Neuron (in vitro differentiated cells): ENCODE data around the gene GPR39.

Source experiments
- H2AFZ ChIP-seq: one replicate; pipeline ENCODE4 v1.6.1; 2013; ENCODE audit warnings: low read depth, mild to moderate bottlenecking, inconsistent platforms, low read length, moderate library complexity
- H3K27me3 ChIP-seq: one replicate; pipeline ENCODE4 v1.6.1; 2013; ENCODE audit warnings: low read length; ENCODE audit not compliant: insufficient read depth
- H3K36me3 ChIP-seq: one replicate; pipeline ENCODE4 v1.6.1; 2013; ENCODE audit warnings: low read length; ENCODE audit not compliant: insufficient read depth
- H3K4me1 ChIP-seq: one replicate; pipeline ENCODE4 v1.6.1; 2013; ENCODE audit warnings: low read length; ENCODE audit not compliant: insufficient read depth
- H3K4me3 ChIP-seq: 2 replicates; pipeline ENCODE4 v1.5.1; 2013; ENCODE audit warnings: mild to moderate bottlenecking, low read length, moderate library complexity
- H3K9me3 ChIP-seq: one replicate; pipeline ENCODE4 v1.6.1; 2013; ENCODE audit warnings: low read length

Gene GPR39

DNA sequence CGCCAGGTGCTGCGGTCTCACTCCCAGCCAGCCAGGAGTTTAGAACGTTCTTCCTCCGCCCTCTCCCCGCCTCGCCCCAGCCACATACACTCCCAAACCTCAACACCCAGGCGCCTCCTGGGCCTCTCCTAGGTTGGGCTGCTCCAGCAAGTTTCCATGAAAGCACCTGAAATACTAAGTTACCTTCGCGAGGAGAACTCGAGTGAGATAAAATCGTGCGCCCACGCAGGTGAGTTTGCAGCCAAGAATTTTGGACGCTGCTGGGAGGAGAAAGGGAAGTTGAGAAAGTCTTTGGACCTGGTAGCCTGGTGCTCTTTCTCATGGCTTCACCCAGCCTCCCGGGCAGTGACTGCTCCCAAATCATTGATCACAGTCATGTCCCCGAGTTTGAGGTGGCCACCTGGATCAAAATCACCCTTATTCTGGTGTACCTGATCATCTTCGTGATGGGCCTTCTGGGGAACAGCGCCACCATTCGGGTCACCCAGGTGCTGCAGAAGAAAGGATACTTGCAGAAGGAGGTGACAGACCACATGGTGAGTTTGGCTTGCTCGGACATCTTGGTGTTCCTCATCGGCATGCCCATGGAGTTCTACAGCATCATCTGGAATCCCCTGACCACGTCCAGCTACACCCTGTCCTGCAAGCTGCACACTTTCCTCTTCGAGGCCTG, at the start of gene GPR39:
Gene GPR39, plus strand, starts transcription at position 83 of the 673 bp plus-strand sequence.
- no peaks in the 10 kb centered on the region for H3K36me3 ChIP-seq
- peaks cover 29% of the 10 kb centered on the region for H3K27me3 ChIP-seq
- H3K4me1 ChIP-seq = peaks cover 13% of the 10 kb centered on the region
- H3K9me3 ChIP-seq = peaks cover 5% of the 10 kb centered on the region
- peak within 1 kb of the TSS; percentile 29 for H2AFZ ChIP-seq
- peak within 1 kb of the TSS; percentile 32 for H3K4me3 ChIP-seq

DNA sequence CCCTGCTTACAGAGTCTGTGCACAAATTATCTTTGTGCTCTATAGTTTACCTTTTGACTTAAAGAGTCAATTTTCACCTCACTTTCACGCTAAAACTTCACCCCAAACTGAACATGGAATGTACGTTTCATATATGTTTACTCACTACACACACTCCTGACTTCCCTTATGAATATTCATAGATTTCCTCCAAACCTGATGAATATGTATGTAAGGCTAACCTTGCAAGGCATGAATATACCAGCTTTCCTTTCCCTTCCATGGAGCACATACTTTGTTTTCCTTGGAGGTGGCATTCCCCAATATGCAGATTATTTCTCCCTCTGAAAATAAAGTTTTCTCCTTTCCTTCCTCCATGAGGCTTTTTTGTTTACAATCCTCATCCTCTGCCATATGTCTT, 48.4 kb upstream of the GPR39 start:
- Histone ChIP-seq H3K36me3 (no peaks in the 10 kb centered on the region), H3K9me3 (no peaks in the 10 kb centered on the region), H3K27me3 (no peaks in the 10 kb centered on the region), H3K4me1 (peaks cover 3% of the 10 kb centered on the region), H3K4me3 (no peak overlapping the region), H2AFZ (no peak overlapping the region)

DNA sequence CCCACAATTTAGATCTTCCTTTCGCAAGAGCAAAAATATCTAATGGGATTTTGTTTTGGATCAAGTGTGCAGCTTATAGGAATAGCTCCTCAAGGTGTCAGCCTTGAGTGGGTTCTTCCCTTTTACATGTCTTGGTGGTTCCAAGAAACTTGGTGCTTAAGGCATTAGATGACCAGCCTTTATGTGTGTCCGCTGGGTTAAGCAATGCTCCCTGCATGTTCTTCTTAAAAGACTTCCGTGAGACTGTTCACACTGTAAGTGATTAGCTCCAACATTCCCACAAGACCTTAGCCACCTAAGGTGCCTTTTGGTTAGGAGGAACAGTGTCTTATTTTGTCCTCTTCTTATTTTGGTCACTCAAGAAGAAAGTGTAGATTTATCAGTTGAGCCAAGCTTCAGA, 44.3 kb upstream of the GPR39 start:
- Histone ChIP-seq H2AFZ (no peak overlapping the region), H3K27me3 (no peaks in the 10 kb centered on the region), H3K36me3 (no peaks in the 10 kb centered on the region), H3K9me3 (no peaks in the 10 kb centered on the region), H3K4me3 (no peak overlapping the region), H3K4me1 (peaks cover 5% of the 10 kb centered on the region)

DNA sequence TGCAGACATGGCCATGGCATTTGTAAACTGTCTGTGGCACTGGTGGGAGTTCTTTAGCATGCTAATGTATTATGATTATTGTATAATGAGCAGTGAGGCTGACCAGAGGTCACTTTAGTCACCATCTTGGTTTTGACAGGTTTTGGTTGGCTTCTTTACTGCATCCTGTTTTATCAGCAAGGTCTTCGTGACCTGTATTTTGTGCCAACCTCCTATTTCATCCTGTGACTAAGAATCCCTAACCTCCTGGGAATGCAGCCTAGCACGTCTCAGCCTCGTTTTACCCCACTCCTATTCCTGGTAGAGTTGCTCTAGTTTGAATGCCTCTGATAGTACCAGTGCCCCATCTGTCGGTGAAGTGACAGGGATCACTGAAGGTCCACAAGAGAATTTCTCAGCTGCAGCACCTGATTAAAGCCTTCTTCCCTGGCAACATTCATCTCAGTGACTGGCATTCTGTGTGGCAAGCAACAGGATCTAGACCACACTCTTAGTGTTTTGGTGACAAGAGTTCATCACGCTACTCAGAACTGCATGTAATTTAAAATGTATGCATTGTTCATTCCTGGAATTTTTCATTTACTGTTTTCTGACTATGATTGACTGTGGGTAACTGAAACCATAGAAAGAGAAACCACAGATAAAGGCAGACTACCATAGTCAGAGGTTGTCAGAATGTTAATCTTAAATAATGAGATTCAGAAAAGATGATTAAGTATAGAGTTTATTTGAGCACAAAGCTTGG, 43.0 kb upstream of the GPR39 start:
- Histone ChIP-seq H3K27me3 (no peaks in the 10 kb centered on the region), H3K36me3 (no peaks in the 10 kb centered on the region), H2AFZ (no peak overlapping the region), H3K4me1 (peaks cover 5% of the 10 kb centered on the region), H3K4me3 (no peak overlapping the region), H3K9me3 (no peaks in the 10 kb centered on the region)

DNA sequence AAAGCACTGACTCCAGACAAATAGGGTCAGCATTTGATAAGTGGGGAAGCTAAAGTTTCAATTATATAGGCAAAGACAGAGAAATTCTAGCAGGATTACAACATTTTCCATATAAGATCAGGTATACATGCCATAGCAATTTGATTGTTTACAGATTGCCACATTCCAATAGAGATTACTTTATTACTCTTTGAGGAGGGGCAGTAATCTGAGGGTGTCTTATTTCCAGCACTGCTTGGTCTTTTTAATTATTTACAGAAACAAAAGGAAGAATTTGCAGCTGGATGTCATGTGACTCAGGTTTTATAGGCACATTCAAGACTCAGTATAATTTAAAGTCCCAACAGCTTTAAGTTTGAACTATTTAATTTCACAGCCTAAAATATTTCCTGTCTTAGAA, 42.5 kb upstream of the GPR39 start:
- Histone ChIP-seq H3K4me3 (no peak overlapping the region), H3K4me1 (peaks cover 5% of the 10 kb centered on the region), H3K27me3 (no peaks in the 10 kb centered on the region), H2AFZ (no peak overlapping the region), H3K36me3 (no peaks in the 10 kb centered on the region), H3K9me3 (no peaks in the 10 kb centered on the region)

DNA sequence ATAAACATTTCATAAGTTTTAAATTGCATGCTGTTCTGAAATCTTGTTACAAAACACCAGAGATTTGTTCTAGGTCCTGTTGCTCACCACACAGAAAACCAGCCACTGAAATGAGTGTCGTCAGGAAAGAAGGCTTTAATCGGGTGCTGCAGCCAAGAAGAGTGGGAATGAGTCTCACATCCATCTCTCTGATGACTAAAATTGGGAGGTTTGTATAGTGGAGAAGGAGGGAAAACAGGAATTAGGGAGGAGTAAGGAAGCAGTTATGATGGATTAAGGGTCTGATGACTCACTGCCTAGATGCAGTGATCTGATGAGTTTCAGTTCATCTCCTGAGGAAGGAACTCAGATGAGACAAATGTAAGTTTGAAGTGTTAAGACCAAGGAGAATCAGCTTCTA, 42.1 kb upstream of the GPR39 start:
- Histone ChIP-seq H2AFZ (no peak overlapping the region), H3K36me3 (no peaks in the 10 kb centered on the region), H3K4me3 (no peak overlapping the region), H3K9me3 (no peaks in the 10 kb centered on the region), H3K4me1 (peaks cover 5% of the 10 kb centered on the region), H3K27me3 (no peaks in the 10 kb centered on the region)

DNA sequence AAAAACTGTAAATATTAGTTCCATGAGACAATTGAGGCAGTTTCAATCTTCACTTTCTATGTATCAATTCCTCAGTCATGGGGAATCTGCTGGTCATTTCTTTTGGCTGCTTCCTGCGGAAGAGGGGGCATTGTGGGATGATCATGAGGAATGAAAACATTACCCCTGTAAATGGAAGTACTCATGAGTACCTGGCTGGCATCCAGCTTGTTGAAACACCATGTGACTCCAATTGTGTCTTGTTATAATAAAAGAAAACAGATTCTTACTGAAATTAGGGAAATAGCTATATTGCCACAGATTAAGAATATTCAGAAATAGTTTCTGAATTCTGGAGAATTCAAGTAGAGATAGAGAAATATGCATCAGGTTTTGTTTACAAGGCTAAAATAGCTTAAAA, 41.6 kb upstream of the GPR39 start:
- Histone ChIP-seq H3K4me1 (peaks cover 5% of the 10 kb centered on the region), H3K4me3 (no peak overlapping the region), H3K9me3 (no peaks in the 10 kb centered on the region), H2AFZ (no peak overlapping the region), H3K27me3 (no peaks in the 10 kb centered on the region), H3K36me3 (no peaks in the 10 kb centered on the region)

DNA sequence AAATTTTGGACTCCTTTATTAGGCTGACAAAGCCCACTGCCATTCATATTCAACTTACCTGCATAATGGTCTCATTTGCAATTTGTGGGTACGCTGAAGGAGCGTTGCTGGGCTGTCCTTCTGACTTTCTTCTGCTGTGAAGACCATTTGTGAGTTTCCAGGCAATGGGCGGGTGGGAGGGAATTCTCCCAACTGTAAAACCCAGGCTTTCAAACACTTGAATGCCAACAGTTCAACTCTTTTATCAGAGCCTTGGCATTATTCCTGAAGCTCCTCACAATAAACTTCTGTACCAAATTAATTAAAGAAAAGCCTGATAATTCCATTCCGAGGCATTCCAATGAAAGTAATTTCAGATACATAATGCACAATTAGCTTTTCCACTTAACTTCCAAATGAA, 35.2 kb upstream of the GPR39 start:
- no peak overlapping the region for H3K4me3 ChIP-seq
- no peaks in the 10 kb centered on the region for H3K9me3 ChIP-seq
- H3K4me1 ChIP-seq = no peaks in the 10 kb centered on the region
- no peak overlapping the region for H2AFZ ChIP-seq
- H3K27me3 ChIP-seq = no peaks in the 10 kb centered on the region
- no peaks in the 10 kb centered on the region for H3K36me3 ChIP-seq

DNA sequence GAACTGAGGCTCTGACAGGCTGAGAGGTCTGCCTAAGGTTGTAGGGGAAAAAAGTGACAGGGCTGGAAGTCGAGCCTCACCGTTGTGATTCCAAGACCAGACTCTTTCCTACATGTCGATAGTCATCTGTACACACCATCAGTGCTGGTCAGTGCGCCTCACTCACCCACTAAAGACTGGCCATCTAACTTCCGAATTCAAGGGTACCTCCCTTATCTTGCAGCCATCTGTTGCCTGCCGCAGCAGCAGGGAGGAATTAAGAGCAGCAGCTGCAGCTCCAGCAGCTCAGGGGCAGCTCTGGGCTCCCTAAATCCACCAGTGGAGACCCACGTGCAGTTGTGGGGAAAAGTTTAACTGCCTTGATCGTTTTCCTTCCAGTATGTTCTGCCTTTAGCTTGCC, 32.6 kb upstream of the GPR39 start:
- no peak overlapping the region for H2AFZ ChIP-seq
- H3K27me3 ChIP-seq = no peaks in the 10 kb centered on the region
- no peaks in the 10 kb centered on the region for H3K9me3 ChIP-seq
- H3K4me1 ChIP-seq = no peaks in the 10 kb centered on the region
- no peaks in the 10 kb centered on the region for H3K36me3 ChIP-seq
- no peak overlapping the region for H3K4me3 ChIP-seq

DNA sequence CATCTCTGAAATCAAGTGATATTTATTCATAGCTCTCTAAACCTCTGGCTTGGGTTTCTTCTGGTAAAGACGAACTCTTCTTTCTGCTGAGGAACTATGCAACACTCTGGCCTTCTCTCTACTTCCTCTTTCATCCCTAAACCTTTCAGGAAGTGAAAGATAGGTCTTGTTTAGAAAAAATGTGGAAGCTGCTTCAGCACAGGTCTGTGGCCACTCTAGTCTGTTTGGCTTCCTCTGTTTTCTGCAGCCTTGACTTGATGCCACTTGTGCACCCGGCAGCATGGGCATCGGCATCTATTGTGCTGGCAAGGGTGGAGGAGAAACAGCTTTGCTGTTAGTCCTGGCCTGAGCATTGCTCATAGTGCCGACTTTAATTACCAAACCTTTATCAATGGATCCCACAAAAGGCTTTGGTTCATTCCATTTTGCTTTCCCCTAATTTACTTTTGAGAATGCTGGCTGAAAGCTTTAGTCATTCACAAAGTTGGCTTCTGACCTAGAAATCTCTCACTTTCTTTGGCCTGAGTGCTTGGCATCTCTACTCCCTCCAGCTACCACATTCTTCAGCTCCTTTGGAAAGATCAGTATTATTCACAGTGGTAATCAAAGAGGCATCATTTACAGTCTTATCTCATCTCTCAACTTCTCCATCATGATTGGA, 32.0 kb upstream of the GPR39 start:
- Histone ChIP-seq H2AFZ (no peak overlapping the region), H3K9me3 (no peaks in the 10 kb centered on the region), H3K27me3 (no peaks in the 10 kb centered on the region), H3K36me3 (no peaks in the 10 kb centered on the region), H3K4me3 (no peak overlapping the region), H3K4me1 (no peaks in the 10 kb centered on the region)

DNA sequence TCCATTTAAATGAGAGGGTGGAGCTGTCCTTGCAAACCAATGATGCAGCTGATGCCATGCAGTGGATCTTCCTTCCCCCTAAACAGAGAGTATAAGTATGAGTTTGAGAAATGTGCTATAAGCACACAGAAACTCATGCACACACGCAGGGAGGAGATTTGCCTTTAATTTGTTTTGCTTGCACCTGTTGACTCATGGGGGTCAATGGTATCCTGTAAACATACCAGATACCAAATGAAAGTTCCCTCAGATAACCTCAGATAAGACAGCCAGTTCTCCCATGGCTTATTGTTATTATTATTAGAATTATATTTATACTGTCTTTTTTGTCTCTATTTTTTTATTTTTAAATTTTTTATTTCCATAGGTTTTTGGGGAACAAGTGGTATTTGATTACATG, 29.5 kb upstream of the GPR39 start:
- Histone ChIP-seq H3K36me3 (no peaks in the 10 kb centered on the region), H3K9me3 (no peaks in the 10 kb centered on the region), H3K27me3 (no peaks in the 10 kb centered on the region), H3K4me1 (no peaks in the 10 kb centered on the region), H3K4me3 (no peak overlapping the region), H2AFZ (no peak overlapping the region)

DNA sequence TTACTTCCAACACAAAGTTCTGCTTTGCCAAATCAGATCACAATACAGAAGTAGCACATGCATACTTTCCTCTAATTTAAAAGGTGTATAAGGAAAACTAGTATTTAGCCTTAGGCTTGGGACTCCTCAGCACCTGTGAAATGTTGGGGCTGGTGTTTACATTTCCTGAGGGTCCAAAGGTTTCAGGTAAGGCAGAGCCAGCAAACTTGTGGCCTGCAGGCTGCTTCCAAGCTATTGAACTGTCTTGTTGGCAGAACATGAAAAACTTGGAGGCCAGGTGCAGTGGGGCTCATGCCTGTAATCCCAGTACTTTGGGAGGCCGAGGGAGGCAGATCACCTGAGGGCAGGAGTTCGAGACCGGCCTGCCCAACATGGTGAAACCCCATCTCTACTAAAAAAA, 26.5 kb upstream of the GPR39 start:
- H2AFZ ChIP-seq = no peak overlapping the region
- no peaks in the 10 kb centered on the region for H3K4me1 ChIP-seq
- H3K9me3 ChIP-seq = no peaks in the 10 kb centered on the region
- H3K4me3 ChIP-seq = no peak overlapping the region
- no peaks in the 10 kb centered on the region for H3K27me3 ChIP-seq
- H3K36me3 ChIP-seq = no peaks in the 10 kb centered on the region

DNA sequence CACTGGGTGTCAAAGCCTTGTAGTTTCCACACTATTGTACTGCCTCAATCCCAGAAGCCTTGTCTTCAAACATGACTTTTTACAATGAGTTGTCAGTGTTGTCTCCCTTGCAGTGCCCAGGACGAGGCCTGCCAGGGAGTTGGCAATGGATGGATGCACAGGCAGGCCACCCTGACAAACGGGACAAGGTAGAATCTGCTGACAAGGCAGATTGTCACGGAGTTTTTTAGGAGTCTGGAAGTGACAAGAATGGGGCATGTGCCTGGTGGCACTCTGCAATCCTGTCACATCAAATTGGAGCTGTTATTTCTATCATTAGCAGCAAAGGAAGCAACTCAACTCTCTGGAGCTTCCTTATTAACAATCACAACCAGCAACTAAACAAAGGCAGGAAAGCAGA, 25.2 kb upstream of the GPR39 start:
- Histone ChIP-seq H3K9me3 (no peaks in the 10 kb centered on the region), H2AFZ (no peak overlapping the region), H3K4me1 (no peaks in the 10 kb centered on the region), H3K27me3 (no peaks in the 10 kb centered on the region), H3K4me3 (no peak overlapping the region), H3K36me3 (no peaks in the 10 kb centered on the region)
